ENCODE data around the gene RNF38.
"Not testable (repeated sequence)": the region's sequence is repeated elsewhere in the genome, so short reads cannot be mapped to it uniquely, and the experiment has no call there.

RNF38 gene

DNA sequence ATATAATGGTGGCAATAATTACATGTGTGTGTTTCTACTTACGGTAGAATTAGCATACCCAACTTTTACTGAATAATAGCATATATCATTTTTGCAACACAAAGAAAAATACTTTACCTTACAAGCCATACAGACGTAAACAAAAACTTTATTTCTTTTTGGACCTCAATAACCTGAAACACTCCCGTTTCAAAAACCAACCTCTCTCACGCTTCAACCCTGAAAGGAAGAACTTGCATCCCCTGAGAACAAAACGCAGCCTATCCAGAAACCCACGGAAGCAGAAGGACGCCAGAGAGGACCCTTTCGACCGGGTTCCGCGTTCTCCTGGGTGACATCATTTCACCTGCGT is at the start of gene RNF38:
Gene RNF38 (minus strand): TSS at position 290 of the 352 bp plus-strand sequence. CDS start 161 bp downstream, at position 129.
- DNase-seq (ENCODE audit: low read depth) = no peak

- DNase-seq (ENCODE audit: low read depth) = not testable (repeated sequence)
Measured at GRCh38 chr9:36448555-36448954, 48.5 kb upstream of the RNF38 start.

DNA sequence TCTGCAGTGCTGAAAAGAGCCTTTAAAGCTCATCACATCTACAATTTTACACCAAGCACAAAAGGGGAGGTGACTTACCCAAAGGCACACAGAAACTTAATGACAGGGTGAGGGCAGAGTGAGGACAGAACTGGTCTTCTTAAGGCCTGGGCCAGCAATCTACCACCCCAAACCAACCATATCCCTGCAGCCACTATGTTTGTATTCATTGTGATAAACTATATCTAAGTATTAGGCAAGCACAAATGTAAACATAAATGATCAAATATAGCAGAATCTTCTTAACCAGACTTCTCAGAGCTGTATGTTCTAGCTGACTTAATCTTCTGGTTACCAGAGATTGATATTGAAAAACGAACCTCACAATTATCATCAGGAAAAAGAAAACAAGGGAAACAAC is 47.9 kb upstream of the RNF38 start:
- DNase-seq (ENCODE audit: low read depth) = no peak

GRCh38 chr9:36446678-36447077 is 46.6 kb upstream of the RNF38 start:
- DNase-seq (ENCODE audit: low read depth) = not testable (repeated sequence)

DNA sequence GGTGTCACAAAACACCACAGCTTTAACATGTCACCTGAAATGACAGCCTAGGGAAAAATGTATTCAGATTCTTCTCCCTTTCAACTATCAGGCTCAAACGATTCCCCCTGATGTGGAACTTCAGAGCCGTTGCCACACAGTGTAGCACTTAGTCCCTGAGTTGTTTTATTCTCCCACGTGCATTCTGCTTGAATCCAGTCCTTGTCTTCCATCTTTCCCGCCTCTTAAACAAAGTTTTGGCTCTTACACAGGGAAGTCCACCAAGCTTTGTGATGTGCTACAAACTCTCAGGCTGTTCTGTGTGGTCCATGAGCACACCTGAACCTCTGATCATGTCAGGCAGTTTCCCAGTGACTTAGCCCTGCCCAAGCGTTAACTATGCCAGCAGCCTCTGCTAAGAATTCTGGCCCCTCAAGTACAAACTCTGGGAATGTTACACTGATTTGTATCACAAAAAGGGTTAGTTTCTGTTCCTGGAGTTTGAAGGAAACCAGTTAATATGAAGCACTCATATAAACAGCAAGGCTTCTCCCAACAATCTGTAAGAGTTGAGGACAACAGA is 45.8 kb upstream of the RNF38 start:
- DNase-seq (ENCODE audit: low read depth) = no peak

DNA sequence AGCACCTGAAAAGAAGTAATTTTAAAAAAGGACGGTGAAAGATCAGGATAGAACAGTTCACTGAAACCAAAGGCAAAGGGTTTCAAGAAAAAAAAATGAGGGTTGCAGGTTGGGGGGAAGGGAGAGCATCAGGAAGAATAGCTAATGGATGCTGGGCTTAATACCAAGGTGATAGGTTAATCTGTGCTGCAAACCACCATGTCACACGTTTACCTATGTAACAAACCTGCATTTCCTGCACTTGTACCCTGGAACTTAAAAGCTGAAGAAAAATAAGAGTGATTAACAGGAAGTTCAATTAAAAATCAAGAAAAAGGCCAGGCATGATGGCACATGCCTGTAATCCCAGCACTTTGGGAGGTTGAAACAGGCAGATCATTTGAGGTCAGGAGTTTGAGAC is 44.1 kb upstream of the RNF38 start:
- DNase-seq (ENCODE audit: low read depth) = no peak

GRCh38 chr9:36443581-36443980 is 43.5 kb upstream of the RNF38 start:
- DNase-seq (ENCODE audit: low read depth) = no peak

- no peak for DNase-seq (ENCODE audit: low read depth)
Measured at GRCh38 chr9:36442710-36443109, 42.6 kb upstream of the RNF38 start.

GRCh38 chr9:36441966-36442365 is 41.9 kb upstream of the RNF38 start:
- no peak for DNase-seq (ENCODE audit: low read depth)

GRCh38 chr9:36438536-36439236 is 38.6 kb upstream of the RNF38 start:
- no peak for DNase-seq (ENCODE audit: low read depth)

DNA sequence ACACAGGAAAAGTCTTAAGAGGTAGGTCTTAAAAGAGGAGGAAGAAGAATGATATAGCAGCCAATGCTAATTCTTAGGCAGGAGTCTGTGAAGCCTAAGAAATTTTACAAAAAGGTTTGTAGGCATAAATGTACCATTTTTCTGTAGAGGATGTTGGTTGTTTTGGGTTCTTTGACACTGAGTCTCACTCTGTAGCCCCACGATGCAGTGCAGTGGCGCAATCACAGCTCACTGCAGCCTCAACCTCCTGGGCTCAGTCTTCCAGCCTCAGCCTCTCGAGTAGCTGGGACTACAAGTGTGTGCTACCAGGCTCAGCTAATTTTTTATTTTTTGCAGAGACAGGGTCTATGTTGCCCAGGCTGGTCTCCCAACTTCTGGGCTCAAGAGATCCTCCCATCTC is 37.7 kb upstream of the RNF38 start:
- DNase-seq (ENCODE audit: low read depth) = no peak

DNA sequence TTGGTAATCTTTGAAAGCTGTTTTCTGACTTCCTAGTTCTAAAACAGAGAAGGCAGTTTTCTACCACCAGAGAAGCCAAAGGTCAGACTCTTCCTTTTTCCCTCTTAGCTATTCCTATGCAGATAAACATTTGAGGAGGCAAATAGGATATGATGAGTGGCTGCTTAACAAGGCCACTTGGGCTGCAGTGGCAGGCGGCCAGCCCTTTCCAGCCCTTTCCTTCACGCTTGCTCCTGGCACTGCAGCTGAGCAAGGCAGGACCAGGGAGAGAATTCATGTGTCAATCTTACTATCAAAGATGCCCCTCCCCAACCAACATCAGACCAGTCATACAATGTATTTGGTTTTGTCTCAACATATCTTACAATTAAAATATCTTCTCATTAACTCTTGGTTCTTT is 36.8 kb upstream of the RNF38 start:
- DNase-seq (ENCODE audit: low read depth) = no peak

DNA sequence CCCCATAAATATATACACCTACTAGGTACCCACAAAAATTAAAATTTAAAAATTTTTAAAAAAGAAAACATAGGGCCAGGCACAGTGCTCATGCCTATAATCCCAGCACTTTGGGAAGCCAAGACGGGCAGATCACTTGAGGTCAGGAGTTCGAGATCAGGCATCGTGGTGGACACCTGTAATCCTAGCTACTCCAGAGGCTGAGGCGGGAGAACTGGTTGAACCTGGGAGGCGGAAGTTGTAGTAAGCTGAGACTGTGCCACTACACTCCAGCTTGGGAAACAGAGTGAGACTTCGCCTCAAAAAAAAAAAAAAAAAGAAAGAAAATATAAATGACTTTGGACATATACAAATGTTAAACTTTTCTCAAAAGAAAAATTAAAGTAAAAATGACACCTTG is 33.3 kb upstream of the RNF38 start:
- no peak for DNase-seq (ENCODE audit: low read depth)

DNA sequence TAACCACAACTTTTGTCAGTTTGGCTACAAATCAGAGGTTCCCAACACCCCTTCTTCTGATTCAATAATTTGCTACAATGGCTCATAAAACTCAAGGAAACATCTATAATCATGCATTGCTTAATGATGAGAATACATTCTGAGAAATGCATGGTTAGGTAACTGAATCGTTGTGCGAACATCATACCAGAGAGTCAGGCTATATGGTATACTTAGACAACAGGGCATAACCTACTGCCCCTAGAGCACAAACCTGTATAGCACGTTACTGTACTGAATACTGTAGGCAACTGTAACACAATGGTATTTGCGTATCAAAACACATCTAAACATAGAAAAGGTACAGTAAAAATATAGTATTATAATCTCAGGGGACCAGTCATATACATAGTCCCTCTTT is 31.0 kb upstream of the RNF38 start:
- no peak for DNase-seq (ENCODE audit: low read depth)

DNA sequence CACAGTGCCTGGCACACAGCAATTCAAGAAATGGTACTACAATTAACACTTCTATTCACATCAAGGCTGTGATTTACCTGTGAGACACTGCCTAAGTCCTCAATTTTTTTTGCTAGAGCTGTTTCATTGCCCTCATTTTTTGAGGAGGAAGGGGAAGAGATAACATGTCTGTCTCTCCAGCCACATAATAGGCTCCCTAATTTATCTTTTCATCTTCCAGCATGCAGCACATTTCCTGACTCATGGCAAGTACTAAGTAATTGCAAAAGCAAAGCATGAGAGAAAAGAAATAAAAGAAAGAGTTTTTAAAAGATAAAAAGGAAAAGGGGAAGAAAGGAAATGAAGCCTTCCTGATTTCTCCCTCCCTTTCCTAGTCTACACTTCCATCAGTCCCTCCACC is 26.9 kb upstream of the RNF38 start:
- DNase-seq (ENCODE audit: low read depth) = no peak

GRCh38 chr9:36426348-36426747 is 26.3 kb upstream of the RNF38 start:
- no peak for DNase-seq (ENCODE audit: low read depth)

- no peak for DNase-seq (ENCODE audit: low read depth)
Measured at GRCh38 chr9:36424289-36425055, 24.4 kb upstream of the RNF38 start.

DNA sequence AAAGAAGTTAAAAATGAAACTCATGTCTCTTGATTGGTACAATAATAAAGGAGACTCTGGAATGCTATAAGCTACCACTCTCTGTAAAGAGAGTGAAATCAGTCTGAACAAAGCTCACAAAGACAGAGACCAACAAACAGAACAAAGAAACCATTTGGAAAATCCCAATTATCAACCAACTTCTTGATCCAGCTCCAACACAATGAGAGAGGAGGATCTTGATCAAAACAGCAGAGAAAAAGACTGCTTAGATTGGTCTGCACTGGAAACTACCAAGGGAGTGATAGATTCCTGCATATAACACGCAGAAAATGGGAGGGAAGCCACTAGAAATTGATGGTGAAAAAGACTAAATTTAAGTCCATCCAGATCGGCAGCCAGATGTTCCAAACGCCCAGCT is 23.1 kb upstream of the RNF38 start:
- DNase-seq (ENCODE audit: low read depth) = no peak

DNA sequence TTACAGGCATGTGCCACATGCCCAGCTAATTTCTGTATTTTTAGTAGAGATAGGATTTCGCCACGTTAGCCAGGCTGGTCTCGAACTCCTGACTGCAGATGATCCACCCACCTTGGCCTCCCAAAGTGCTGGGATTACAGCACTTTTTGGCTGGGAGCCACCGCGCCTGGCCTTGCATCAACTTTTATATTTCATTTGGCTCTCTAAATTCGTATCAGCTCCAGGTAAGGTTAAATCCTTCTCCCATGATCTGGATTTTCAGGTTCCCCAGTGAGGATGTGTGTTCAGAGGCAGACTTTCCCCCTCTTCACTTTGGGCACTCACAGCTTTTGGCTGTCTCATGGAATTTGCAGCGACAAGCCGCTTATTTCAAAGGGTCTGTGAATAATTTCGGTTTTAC is 16.8 kb upstream of the RNF38 start:
- DNase-seq (ENCODE audit: low read depth) = no peak

GRCh38 chr9:36415822-36416525 is 15.9 kb upstream of the RNF38 start:
- DNase-seq (ENCODE audit: low read depth) = no peak

DNA sequence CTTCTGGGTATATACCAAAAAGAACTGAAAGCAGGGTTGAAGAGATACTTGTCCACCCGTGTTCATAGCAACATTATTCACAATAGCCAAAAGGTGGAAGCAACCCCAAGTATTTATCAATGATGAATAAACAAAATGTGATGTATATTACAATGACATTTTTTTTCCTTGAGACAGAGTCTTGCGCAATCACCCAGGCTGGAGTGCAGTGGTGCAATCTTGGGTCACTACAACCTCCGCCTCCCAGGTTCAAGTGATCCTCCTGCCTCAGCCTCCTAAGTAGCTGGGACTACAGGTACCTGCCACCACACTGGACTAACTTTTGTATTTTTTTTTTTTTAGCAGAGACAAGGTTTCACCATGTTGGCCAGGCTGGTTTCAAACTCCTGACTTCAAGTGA is 11.3 kb upstream of the RNF38 start:
- not testable (repeated sequence) for DNase-seq (ENCODE audit: low read depth)

- DNase-seq (ENCODE audit: low read depth) = not testable (repeated sequence)
Measured at GRCh38 chr9:36409076-36409475, 9.0 kb upstream of the RNF38 start.

All from CMK (cell line).